Body of pancreas (tissue), 4 donors: Measurements from ENCODE around the gene PNPLA7. TPM values are rescaled to one million over a fixed set of nuclear protein-coding genes. Genes with fewer than 3 reads are reported as not detected.

Source experiments
- ATAC-seq: fragments of 150-250 bp; one replicate; pipeline ENCODE4 v1.9.1; 2016
- DNase-seq, 4 donors: peaks; one replicate each; pipeline ENCODE4 v3.0.0-alpha.2; 2019
- H3K27ac ChIP-seq, 4 donors: fragments of 200-600 bp; sonication (generic); 1 replicate in 3 of 4; 2 replicates in 1 of 4; pipeline versions ENCODE4 v1.5.1 to v1.6.1; 2016 to 2019; ENCODE audit warnings: mild to moderate bottlenecking in 1 of 4, mixed read lengths in 1 of 4, moderate library complexity in 1 of 4
- H3K27me3 ChIP-seq, 2 donors: fragments of 200-600 bp; sonication (generic); one replicate each; pipeline ENCODE4 v1.6.0; 2016; ENCODE audit warnings: mild to moderate bottlenecking in 1 of 2
- H3K36me3 ChIP-seq, 2 donors: fragments of 200-600 bp; sonication (generic); replicated peaks in 1 of 2; 2 replicates each; pipeline ENCODE4 v1.5.1; 2016; ENCODE audit warnings: low read depth in 2 of 2; ENCODE audit not compliant: insufficient read depth in 1 of 2
- H3K4me1 ChIP-seq: fragments of 200-600 bp; sonication (generic); one replicate; pipeline ENCODE4 v1.6.0; 2016
- H3K4me3 ChIP-seq, 2 donors: fragments of 200-600 bp; sonication (generic); 1 replicate in 1 of 2; 2 replicates in 1 of 2; pipeline ENCODE4 v1.5.1; 2016 to 2019
- H3K9me3 ChIP-seq, 3 donors: fragments of 200-600 bp; sonication (generic); 1 replicate in 2 of 3; 2 replicates in 1 of 3; pipeline ENCODE4 v1.5.1; 2016
- POLR2A ChIP-seq, 3 donors: fragments of 450-650 bp; IDR thresholded peaks; one replicate each; pipeline ENCODE4 v1.6.1; 2016; ENCODE audit warnings: antibody characterized with exemption in 3 of 3, mild to moderate bottlenecking in 2 of 3
- WGBS, 2 donors: methylation state at CpG; one replicate each; pipeline ENCODE4 v1.1.5; 2017; 5-methylcytosine and 5-hydroxymethylcytosine counted together
- intact Hi-C: fragments of 100-400 bp; cut with DNase I; formaldehyde crosslinking; loops from one replicate; pipeline ENCODE4 v1.15.1; 2023
- total RNA-seq, 2 donors: library from RNA; depleted of rRNA; stranded (reverse); fragments of >200 nt; gene quantifications; one replicate each; pipeline ENCODE4 v1.1.0, GENCODE V29; 2016
- TF ChIP-seq, protein P1 (sequence below), 7 experiments: fragments of 450-650 bp in 4 of 7; fragments of 200-600 bp in 3 of 7; sonication (generic) in 3 of 7; IDR thresholded peaks; one replicate each; pipeline ENCODE4 v1.5.1; 2016 to 2019; ENCODE audit warnings: antibody characterized with exemption in 7 of 7

PNPLA7 gene
- total RNA-seq, 2 donors from 2014 or later, result 16.1 to 27.7 TPM

DNA sequence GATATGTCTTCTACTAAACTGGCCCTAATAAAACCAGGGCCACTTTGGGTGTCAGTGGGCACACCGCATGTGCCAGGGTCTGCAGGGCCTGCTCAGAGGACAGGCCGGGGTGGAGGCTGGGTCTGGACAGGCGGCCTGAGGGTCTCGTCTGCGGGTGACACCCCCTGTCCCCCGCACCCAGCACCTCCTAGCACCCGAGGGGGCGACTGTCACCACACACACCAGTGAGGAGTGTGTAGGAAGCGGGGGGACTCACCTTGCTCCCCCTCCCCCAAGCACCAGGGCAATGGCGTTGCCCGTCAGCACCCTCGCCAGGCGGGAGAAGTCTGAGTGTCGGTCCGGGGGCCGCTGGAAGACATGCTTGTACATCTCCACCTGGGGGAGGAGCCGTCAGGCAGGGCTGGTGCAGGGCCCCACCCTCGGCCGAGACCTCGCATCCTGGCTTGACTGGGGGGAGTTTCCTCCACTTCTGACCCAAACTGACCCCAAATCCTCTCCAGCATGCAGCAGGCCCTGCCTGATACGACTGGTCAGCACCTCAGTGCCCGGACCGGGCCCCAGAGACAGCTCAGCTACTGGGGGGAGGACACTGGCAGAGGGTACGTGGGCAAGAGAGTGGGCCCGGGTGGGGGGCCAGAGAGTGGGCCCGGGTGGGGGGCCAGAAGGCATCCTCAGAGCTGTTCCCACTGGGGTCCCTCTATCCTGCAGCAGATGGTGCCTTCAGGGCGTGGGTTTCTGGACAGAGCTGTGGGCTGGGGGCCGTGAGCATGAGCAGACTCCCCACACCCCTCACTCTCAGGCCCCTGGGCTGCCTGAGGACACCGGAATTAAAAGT, 72.2 kb downstream of the PNPLA7 start:
- Histone ChIP-seq H3K27me3 (no peaks in the 10 kb centered on the region), H3K27ac (no peak overlapping the region), H3K36me3 (no peaks in the 10 kb centered on the region), H3K4me1 (no peaks in the 10 kb centered on the region), H3K9me3 (peaks cover 0 to 7% (median 0%) of the 10 kb centered on the region in 3 donors), H3K4me3 (no peak overlapping the region)
- intact Hi-C loops, result no loop called here
- WGBS, 2 donors, result 94 to 95% methylated on average over 16 to 28 of the region's 29 CpGs
- ATAC-seq (no peak), DNase-seq (no peak)
- TF ChIP-seq, protein P1, sequence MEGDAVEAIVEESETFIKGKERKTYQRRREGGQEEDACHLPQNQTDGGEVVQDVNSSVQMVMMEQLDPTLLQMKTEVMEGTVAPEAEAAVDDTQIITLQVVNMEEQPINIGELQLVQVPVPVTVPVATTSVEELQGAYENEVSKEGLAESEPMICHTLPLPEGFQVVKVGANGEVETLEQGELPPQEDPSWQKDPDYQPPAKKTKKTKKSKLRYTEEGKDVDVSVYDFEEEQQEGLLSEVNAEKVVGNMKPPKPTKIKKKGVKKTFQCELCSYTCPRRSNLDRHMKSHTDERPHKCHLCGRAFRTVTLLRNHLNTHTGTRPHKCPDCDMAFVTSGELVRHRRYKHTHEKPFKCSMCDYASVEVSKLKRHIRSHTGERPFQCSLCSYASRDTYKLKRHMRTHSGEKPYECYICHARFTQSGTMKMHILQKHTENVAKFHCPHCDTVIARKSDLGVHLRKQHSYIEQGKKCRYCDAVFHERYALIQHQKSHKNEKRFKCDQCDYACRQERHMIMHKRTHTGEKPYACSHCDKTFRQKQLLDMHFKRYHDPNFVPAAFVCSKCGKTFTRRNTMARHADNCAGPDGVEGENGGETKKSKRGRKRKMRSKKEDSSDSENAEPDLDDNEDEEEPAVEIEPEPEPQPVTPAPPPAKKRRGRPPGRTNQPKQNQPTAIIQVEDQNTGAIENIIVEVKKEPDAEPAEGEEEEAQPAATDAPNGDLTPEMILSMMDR (IDR thresholded peaks at IDR 0.05), result no peak
- TF ChIP-seq POLR2A (IDR thresholded peaks at IDR 0.05), result no peak

DNA sequence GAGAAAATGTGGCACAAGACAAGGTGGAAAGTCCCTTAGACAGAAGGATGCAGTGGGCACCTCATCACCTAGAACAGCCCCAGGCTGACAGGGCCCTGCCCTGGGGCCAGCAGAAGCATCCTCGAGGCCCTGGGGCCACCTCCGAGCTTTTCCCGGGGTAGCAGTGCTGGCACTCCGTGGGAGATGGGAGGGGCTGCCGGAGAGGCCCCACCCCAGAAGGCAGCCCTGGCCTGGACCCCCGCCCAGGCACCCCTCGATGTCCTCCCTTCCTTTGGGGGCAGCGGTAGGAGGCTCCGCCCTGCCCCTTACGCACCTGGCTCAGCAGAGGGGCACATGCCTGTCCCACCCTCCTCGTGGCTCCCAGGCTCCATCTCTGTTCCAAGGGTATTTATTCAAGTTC, 73.3 kb downstream of the PNPLA7 start:
- TF ChIP-seq, protein P1 (IDR thresholded peaks at IDR 0.05), result no peak
- TF ChIP-seq POLR2A (IDR thresholded peaks at IDR 0.05), result no peak
- Histone ChIP-seq H3K4me1 (no peaks in the 10 kb centered on the region), H3K4me3 (no peak overlapping the region), H3K27me3 (no peaks in the 10 kb centered on the region), H3K9me3 (peaks cover 0 to 7% (median 0%) of the 10 kb centered on the region in 3 donors), H3K36me3 (no peaks in the 10 kb centered on the region), H3K27ac (no peak overlapping the region)
- DNase-seq, result no peak
- no peak for ATAC-seq
- WGBS, 2 donors, result 92 to 93% methylated on average over 8 to 11 of the region's 11 CpGs
- intact Hi-C loops, result no loop called here

DNA sequence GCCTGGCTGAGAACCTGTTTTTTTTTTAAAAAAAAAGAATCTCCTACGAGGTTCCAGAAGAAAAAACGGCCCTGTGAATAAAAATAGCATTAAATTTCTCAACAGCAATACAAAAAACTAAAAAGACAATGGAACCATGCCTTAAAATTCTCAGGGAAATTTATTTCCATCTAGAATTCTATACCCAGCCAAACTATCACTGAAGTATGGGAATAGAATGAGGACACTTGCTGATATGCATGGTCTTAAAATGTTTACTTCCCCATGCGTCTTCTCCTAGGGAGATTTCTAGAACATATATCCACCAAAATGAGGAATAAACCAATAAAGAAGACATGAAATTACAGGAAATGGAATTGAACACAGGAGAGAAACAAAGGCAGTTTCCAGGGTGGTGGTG, 74.5 kb downstream of the PNPLA7 start:
- no peak overlapping the region for H3K27ac ChIP-seq
- no peaks in the 10 kb centered on the region for H3K4me1 ChIP-seq
- no peak for ATAC-seq
- H3K36me3 ChIP-seq, result no peaks in the 10 kb centered on the region
- WGBS, 2 donors, result 85 to 91% methylated on average over 3 of the region's 3 CpGs
- H3K4me3 ChIP-seq, result no peak overlapping the region
- intact Hi-C loops, result no loop called here
- no peaks in the 10 kb centered on the region for H3K27me3 ChIP-seq
- DNase-seq, result no peak
- peaks cover 0 to 7% (median 0%) of the 10 kb centered on the region in 3 donors for H3K9me3 ChIP-seq
- no peak for TF ChIP-seq POLR2A (IDR thresholded peaks at IDR 0.05)
- TF ChIP-seq, protein P1 (IDR thresholded peaks at IDR 0.05), result no peak

DNA sequence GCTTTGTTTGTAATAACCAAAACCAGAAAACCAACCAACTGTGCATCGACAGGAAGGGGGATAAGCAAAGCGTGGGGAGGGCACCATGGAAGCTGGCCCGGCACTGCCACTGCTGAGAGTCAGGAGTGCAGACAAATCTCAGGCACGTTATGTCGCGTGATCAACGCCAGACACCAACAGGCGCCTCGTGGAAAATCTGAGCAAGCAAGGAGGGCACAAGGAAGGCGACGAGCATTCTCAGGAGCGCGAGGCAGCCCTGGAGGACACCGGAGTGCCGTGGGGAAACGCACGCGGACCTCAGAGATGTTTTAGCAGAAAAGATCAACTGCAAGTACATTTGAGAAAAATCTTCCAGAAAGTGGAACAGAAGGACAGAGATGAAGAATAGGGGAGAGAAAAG, 75.9 kb downstream of the PNPLA7 start:
- H3K36me3 ChIP-seq, result no peaks in the 10 kb centered on the region
- WGBS, 2 donors, result 95 to 96% methylated on average over 18 of the region's 18 CpGs

More for the DNA sequence above, 75.9 kb downstream of the PNPLA7 start:
- ATAC-seq (no peak), DNase-seq (no peak)
- Histone ChIP-seq H3K4me3 (no peak overlapping the region), H3K27me3 (no peaks in the 10 kb centered on the region), H3K9me3 (peaks cover 0 to 7% (median 0%) of the 10 kb centered on the region in 3 donors), H3K27ac (no peak overlapping the region), H3K4me1 (no peaks in the 10 kb centered on the region)
- TF ChIP-seq, protein P1 (IDR thresholded peaks at IDR 0.05), result no peak
- no peak for TF ChIP-seq POLR2A (IDR thresholded peaks at IDR 0.05)
- intact Hi-C loops, result no loop called here
